ENCODE results near the gene LINGO3.
A peak's percentile ranks its signal among the peaks of the same experiment; 100 is the strongest.

The LINGO3 gene

DNA sequence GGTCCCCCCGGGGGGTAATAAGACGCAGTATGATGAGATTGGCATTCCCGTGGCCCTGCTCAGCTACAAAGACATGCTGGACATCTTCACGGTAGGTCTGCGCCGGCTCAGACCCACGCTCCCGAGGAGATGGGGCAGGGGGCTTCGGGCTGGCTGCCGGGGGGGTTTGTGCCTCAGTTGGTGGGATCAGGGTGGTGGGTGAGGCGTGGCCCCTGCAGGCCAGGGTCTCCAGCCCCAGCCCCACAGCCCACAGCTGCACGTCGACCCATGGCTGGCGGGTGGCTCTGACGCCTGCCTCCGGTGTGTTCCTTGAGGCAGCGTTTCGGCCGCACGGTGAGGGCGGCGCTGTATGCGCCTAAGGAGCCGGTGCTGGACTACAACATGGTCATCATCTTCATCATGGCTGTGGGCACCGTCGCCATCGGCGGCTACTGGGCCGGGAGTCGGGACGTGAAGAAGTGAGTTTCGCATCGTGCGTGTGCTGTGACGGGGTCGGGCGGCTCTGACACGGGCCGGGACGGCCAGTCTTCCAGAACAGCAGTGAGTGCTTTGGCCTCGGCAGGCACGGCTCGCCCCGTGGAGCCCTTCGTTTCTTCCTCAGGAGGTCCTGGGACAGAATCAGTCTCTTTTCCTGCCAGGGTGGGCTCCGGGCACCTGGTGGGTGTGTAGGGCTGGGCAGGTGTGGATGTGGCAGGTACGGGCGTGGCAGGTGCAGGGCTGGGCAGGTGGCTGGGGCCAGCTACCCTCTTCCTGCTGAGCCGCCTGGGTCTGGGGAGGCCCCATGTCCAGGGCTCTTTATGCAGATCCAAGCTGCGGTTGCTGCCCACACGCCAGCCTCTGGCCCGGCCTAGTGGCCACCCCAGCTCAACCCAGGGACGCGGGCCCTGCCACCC lies 31.0 kb upstream of the LINGO3 start:
- no peak for DNase-seq

- DNase-seq, result no peak
Measured at GRCh38 chr19:2338055-2338615, 30.2 kb upstream of the LINGO3 start.

DNA sequence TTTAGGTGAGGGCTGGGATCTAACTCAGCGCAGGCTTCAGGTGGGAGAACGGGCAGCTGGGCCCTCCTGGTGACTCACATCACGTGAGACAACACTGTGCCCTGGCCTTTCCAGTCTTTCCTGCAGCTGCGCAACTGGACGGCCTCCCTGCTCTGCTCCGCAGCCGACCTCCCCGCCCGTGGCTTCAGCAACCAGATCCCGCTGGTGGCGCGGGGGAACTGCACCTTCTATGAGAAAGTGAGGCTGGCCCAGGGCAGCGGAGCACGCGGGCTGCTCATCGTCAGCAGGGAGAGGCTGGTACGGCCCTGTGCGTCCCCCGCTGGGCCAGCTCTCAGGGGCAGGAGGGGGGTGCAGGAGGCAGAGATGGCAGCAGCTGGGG lies 29.4 kb upstream of the LINGO3 start:
- DNase-seq, result peak; percentile 91

DNA sequence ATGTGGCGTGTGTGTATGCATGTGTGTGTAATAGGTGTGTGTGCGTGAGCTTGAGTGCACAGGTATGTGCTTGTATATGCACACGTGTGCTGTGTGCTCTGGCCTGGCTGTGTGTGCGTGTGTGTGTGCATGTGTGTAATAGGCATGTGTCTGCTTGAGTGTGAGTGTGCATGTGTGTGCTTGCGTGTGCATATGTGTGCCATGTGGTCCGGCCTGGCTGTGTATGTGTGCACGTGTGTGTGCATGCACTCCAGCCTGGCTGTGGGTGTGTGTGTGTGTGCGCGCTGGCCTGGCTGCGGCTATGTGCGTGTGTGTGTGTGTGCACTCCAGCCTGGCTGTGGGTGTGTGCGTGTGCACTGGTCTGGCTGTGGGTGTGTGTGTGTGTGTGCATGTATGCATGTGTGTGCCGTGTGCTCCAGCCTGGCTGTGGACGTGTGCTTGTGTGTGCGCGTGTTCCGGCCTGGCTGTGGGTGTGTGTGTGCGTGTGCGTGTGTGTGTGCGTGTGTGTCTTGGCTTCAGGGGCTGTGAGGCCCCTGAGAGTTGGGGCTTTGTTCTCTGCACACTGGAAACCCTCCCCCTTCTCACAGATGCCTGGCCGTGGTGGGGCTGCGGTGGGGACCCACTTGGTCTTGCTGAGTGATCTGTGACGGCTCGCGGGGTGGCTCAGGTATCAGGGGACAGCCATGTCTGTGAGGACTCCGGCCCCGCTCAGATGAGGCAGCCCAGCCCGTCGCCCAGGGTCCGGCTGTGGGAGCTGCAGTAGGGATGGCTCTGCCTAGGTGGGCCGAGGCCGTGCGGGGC lies 28.8 kb upstream of the LINGO3 start:
- DNase-seq, result no peak

- DNase-seq, result no peak
Measured at GRCh38 chr19:2335848-2336247, 27.9 kb upstream of the LINGO3 start.

GRCh38 chr19:2334986-2335846 lies 27.3 kb upstream of the LINGO3 start:
- no peak for DNase-seq

DNA sequence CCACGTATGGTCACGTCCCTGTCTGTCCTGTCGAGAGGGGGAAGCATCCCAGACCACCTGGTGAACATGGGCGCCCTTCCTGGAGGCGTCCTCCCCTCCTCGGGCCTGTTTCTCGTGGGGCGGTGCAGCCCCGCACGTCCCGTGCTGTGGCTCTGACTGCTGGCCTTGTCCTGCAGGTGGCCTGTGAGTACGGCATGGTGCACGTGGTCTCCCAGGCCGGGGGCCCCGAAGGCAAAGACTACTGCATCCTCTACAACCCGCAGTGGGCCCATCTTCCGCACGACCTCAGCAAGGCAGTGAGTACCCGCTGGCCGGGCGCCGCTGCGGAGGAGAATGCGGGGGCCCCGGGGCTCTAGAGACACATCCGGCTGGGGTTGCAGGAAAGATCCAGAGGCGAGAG lies 26.5 kb upstream of the LINGO3 start:
- no peak for DNase-seq

- DNase-seq, result no peak
Measured at GRCh38 chr19:2333807-2334211, 25.9 kb upstream of the LINGO3 start.

DNA sequence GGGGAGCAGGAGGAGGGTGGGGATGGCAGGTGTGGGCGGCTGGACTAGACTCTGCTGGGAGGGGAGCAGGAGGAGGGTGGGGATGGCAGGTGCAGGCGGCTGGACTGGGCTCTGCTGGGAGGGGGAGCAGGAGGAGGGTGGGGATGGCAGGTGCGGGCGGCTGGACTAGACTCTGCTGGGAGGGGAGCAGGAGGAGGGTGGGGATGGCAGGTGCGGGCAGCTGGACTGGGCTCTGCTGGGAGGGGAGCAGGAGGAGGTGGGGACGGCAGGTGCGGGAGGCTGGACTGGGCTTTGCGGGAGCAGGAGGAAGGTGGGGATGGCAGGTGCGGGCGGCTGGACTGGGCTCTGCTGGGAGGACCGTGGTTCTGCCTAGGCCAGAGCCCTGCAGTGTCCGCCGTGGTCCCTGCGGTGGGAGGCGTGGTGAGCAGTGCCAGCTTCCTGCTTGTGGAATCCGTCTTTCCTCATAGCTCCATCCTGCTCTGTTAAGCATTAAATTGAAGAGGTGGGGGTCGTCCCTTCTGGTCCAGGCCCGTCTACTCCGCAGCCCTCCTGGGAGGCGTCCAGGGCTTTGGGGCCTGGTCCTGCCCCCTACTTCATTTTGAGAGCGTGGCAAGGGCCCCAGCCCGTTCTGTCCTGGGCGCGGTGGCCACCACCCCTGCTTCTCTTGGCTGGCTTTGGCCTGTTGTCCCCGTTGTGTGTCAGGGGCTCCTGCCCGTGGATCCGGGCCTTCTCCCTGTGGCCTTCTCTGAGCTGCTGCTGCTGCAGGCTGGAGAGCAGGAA lies 25.3 kb upstream of the LINGO3 start:
- DNase-seq, result no peak

GRCh38 chr19:2332341-2333026 lies 24.5 kb upstream of the LINGO3 start:
- DNase-seq, result no peak

DNA sequence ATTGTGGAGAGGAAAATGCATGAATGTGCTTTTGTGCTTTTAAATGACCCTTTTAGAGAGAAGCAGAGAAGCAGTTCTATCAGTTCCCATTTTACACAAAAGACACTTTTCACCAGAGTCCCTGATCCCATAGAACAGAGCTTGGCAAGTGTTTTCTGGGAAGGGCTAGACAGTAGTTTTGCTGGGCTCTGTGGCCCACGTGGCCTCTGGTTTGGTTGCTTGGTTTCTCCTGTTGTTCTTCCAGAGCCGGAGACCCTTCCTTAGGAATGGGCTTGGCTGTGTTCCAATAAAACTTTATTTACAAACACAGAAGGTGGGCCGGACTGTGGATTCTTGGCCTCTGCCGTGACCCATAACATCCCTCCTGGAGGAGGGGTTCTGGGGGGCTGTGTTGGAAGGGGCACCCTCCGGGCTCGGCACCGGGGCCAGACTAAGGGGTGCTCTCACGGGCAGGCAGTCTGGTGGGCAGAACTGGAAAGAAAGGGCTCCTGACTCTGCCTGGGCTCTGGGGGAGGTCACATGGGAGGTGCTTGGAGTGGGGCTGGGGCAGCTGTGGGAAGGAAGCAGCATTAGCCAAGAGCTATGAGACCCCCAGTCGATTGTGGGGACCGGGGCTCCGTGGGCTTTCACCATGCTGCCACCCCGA lies 23.8 kb upstream of the LINGO3 start:
- no peak for DNase-seq

DNA sequence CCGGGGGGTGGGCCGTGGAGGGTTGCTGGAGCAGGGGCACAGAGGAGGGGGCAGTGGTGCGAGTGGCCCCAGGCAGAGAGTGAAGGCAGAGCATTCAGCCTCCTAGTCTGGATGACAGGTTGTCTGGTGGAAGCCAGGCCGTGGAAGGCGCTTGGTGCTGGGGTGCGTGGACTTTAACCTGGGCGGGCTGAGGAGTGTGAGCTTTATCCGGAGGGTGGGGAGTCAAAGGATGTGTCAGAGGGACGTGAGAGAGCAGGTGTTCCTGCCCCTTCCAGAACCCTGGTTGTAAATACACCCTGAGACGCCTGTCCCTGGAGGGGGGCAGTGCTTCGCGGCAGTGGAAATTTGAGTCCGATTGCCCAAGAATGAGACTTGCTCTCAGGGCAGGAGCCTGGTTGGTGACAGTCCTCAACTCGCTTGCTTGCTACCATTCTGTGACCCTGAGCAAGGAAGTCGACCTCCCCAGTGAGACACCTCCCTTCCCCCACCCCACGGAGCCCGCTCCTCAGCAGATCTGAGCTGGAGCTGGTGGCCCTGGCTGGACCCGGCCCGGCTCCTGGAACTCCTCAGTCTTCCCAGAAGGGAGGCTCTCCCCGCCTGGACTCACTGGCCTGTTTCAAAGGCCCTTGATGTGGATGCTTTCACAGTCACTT lies 22.8 kb upstream of the LINGO3 start:
- DNase-seq, result no peak

GRCh38 chr19:2330255-2330631 lies 22.3 kb upstream of the LINGO3 start:
- DNase-seq, result no peak

- DNase-seq, result no peak
Measured at GRCh38 chr19:2329501-2329916, 21.6 kb upstream of the LINGO3 start.

DNA sequence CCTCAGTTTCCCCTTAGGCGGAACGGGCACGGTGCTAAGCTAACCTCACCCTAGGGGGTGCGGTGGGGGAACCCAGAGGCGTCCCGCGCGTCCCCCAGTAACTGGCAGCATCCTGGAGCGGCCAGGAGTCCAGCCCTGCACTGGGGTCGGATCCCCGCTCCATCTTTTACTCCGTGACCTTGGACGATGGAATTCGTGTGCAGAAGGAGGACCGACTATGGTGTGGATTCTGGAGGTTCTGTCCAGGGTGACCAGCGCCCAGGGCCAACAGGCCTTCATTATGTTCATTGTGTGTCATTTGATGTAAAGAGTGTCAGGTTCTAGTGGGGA lies 21.2 kb upstream of the LINGO3 start:
- no peak for DNase-seq

DNA sequence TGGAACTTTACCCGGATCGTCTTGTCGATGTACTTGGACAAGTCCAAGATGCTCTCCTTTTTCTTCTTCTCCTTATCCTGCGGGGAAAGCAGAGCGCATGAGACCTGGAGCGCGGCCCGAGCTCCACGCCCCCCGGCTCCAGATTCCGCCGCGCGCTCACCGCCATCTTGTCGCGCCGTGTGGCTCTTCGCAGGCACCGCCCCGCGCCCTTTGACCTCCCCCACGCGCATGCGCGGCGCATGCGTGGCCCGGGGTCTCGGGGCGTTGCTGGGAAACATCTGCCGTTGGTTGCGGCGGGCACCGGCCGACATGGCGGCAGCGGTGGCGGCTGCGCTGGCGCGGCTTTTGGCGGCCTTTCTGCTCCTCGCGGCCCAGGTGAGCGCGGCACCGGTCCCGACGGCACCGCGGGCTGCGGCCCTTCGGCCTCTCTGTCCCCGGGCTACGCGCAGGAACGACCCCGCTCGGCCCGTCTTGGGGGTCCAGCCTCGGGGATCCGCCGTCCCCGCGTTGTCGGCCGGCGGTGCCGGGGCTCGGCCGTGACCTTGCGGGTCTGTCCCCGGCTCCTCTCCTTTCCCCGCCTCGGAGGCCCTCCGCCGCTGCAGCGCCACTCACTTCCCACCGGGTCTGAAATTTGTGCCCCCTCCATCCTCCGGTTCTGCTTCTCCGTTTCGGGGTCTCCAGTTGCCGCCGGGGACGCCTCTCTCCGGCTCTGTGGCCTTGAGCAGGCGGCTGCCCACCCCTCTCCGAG lies 20.6 kb upstream of the LINGO3 start, which contains the start of the genes LSM7 and SPPL2B:
LSM7 (minus strand) TSS at position 186 of the 748 bp plus-strand sequence; CDS start at position 166, 20 bp downstream.
SPPL2B (plus strand) TSS at position 284 of the 748 bp plus-strand sequence; CDS start at position 310, 26 bp downstream.
- DNase-seq, result peak; percentile 93

GRCh38 chr19:2327773-2328400 lies 19.9 kb upstream of the LINGO3 start:
- DNase-seq, result peak; percentile 83

- no peak for DNase-seq
Measured at GRCh38 chr19:2326699-2327360, 18.9 kb upstream of the LINGO3 start.

All from islet precursor cell (in vitro differentiated cells).